Naive thymus-derived CD8-positive, alpha-beta T cell (primary cell): ENCODE data around the gene ITGA5. TPM values are rescaled to one million over a fixed set of nuclear protein-coding genes. Genes with fewer than 3 reads are reported as not detected.
A peak's percentile ranks its signal among the peaks of the same experiment; 100 is the strongest.

Experiments
- ATAC-seq, 2 donors: fragments of 150-1000 bp; cut with Tn5 transposase in 1 of 2; sonication (Bioruptor Pico), chemical (Tn5 transposase) in 1 of 2; 1 replicate in 1 of 2; 2 replicates in 1 of 2; pipeline ENCODE4 v1.10.0; 2021; ENCODE audit warnings: mild to moderate bottlenecking in 2 of 2, moderate library complexity in 2 of 2
- POLR2A ChIA-PET: fragments of 350-600 bp; sonication (Branson Sonifier 250); formaldehyde crosslinking; loops from one replicate; lab custom pipeline; 2021; ENCODE audit warnings: antibody characterized with exemption; lab: Charles Lee
- DNase-seq, 10 donors: peaks; one replicate each; pipeline versions ENCODE4 v3.0.0 to v3.0.0-alpha.2; 2020 to 2022
- H3K27ac Mint-ChIP-seq, 10 donors: one replicate each; pipeline ENCODE4 v1.8.0; 2020 to 2022; ENCODE audit warnings: mild to moderate bottlenecking in 10 of 10, mixed read lengths in 10 of 10, moderate library complexity in 4 of 10, inconsistent platforms in 1 of 10
- H3K27me3 Mint-ChIP-seq, 5 donors: one replicate each; pipeline ENCODE4 v1.8.0; 2021 to 2022; ENCODE audit warnings: mixed read lengths in 5 of 5
- H3K36me3 Mint-ChIP-seq, 3 donors: one replicate each; pipeline ENCODE4 v1.8.0; 2020 to 2022; ENCODE audit warnings: mixed read lengths in 3 of 3, mild to moderate bottlenecking in 2 of 3, inconsistent platforms in 1 of 3
- H3K4me1 Mint-ChIP-seq, 4 donors: one replicate each; pipeline ENCODE4 v1.8.0; 2021 to 2022; ENCODE audit warnings: mixed read lengths in 4 of 4
- H3K4me3 Mint-ChIP-seq, 10 donors: one replicate each; pipeline ENCODE4 v1.8.0; 2020 to 2022; ENCODE audit warnings: mild to moderate bottlenecking in 10 of 10, mixed read lengths in 10 of 10, moderate library complexity in 6 of 10, inconsistent platforms in 1 of 10
- H3K9me3 Mint-ChIP-seq, 9 donors: one replicate each; pipeline ENCODE4 v1.8.0; 2020 to 2022; ENCODE audit warnings: mixed read lengths in 9 of 9, mild to moderate bottlenecking in 3 of 9, inconsistent platforms in 1 of 9, moderate library complexity in 1 of 9
- polyA plus RNA-seq, 3 donors: library from polyadenylated mRNA; unstranded; fragments of 300-500 nt; fragmentation: Illumina TruSeq; gene quantifications; one replicate each; pipeline ENCODE4 v1.2.3, GENCODE V29; 2021
- total RNA-seq, 8 experiments: library from RNA in 2 of 8; stranded (reverse) in 2 of 8; gene quantifications; one replicate each; pipeline ENCODE4 v1.2.3 and lab custom pipeline; 2021 to 2026

The ITGA5 gene
- total and polyA plus RNA-seq, 5 experiments from 2014 or later, result 13.4 to 127 (median 44.5) TPM

- Mint-ChIP-seq H3K4me3 (peak overlapping the region; percentile 77 to 98 (median 94)), H3K4me1 (peaks cover 42 to 86% (median 73%) of the 10 kb centered on the region in 4 donors), H3K36me3 (no peaks in the 10 kb centered on the region), H3K27me3 (no peaks in the 10 kb centered on the region), H3K27ac (peak overlapping the region; percentile 93 to 100 (median 98)), H3K9me3 (peaks cover 0 to under 1% (median 0%) of the 10 kb centered on the region in 9 donors)
- ATAC-seq (peak; percentile 4 to 10), DNase-seq (peak in 3 of 10 donors; percentile 27 to 48 (median 42))
- POLR2A ChIA-PET, result interaction anchor here (0.6 to 11.6 kb wide), 7 partner anchors 9 to 1214 kb away, joined by 3 to 142 read pairs (median 5); no protein-coding TSS in a partner anchor
These were observed 1.2 kb downstream of the ITGA5 start for GRCh38 chr12:54417712-54418440.

GRCh38 chr12:54416687-54417603 is 2.1 kb downstream of the ITGA5 start:
- ATAC-seq (no peak), DNase-seq (peak in 1 of 10 donors; percentile 38)
- Mint-ChIP-seq H3K27me3 (no peaks in the 10 kb centered on the region), H3K9me3 (no peaks in the 10 kb centered on the region), H3K36me3 (no peaks in the 10 kb centered on the region), H3K4me1 (peaks cover 44 to 94% (median 80%) of the 10 kb centered on the region in 4 donors), H3K27ac (peak overlapping the region; percentile 93 to 100 (median 98)), H3K4me3 (peak overlapping the region; percentile 77 to 98 (median 94))
- POLR2A ChIA-PET, result interaction anchor here (0.6 to 11.6 kb wide), 7 partner anchors 9 to 1213 kb away, joined by 3 to 142 read pairs (median 7); no protein-coding TSS in a partner anchor

- Mint-ChIP-seq H3K4me3 (peak overlapping the region; percentile 61 to 98 (median 94)), H3K36me3 (peaks cover 0 to 10% (median 3%) of the 10 kb centered on the region in 3 donors), H3K9me3 (no peaks in the 10 kb centered on the region), H3K27me3 (no peaks in the 10 kb centered on the region), H3K4me1 (peaks cover 36 to 88% (median 82%) of the 10 kb centered on the region in 4 donors), H3K27ac (peak overlapping the region; percentile 93 to 100 (median 98))
- DNase-seq (peak in 2 of 10 donors; percentile 27 to 37), ATAC-seq (peak in 1 of 2 donors; percentile 19)
- POLR2A ChIA-PET, result interaction anchor here (0.8 to 11.6 kb wide), 4 partner anchors 11 to 135 kb away, joined by 4 to 142 read pairs (median 56); partner anchors contain the start of genes CBX5 and HNRNPA1
These were observed 3.7 kb downstream of the ITGA5 start for GRCh38 chr12:54415221-54415929.

- peak overlapping the region; percentile 95 to 100 (median 98) for H3K27ac Mint-ChIP-seq
These were observed 5.5 kb downstream of the ITGA5 start for GRCh38 chr12:54413284-54414190.

GRCh38 chr12:54412786-54413185 is 6.3 kb downstream of the ITGA5 start:
- H3K4me1 Mint-ChIP-seq, result peaks cover 32 to 88% (median 79%) of the 10 kb centered on the region in 4 donors
- peaks cover 0 to 35% (median 10%) of the 10 kb centered on the region in 3 donors for H3K36me3 Mint-ChIP-seq
- H3K27ac Mint-ChIP-seq, result peak overlapping the region; percentile 95 to 100 (median 98)
- no peaks in the 10 kb centered on the region for H3K9me3 Mint-ChIP-seq
- H3K4me3 Mint-ChIP-seq, result peak overlapping the region; percentile 74 to 91 (median 78)
- POLR2A ChIA-PET, result interaction anchor here (0.5 to 11.6 kb wide), 13 partner anchors 9 to 133 kb away, joined by 3 to 142 read pairs (median 6); partner anchors contain the start of genes CBX5, HNRNPA1 and NCKAP1L
- H3K27me3 Mint-ChIP-seq, result no peaks in the 10 kb centered on the region
- ATAC-seq, result peak; percentile 24 to 31
- DNase-seq, result no peak

More at GRCh38 chr12:54413284-54414190, 5.5 kb downstream of the ITGA5 start:
- H3K9me3 Mint-ChIP-seq, result no peaks in the 10 kb centered on the region
- peaks cover 0 to 28% (median 7%) of the 10 kb centered on the region in 3 donors for H3K36me3 Mint-ChIP-seq
- peak overlapping the region; percentile 74 to 91 (median 78) for H3K4me3 Mint-ChIP-seq
- no peaks in the 10 kb centered on the region for H3K27me3 Mint-ChIP-seq
- POLR2A ChIA-PET, result interaction anchor here (0.5 to 11.6 kb wide), 12 partner anchors 10 to 133 kb away, joined by 3 to 142 read pairs (median 6); partner anchors contain the start of genes CBX5, HNRNPA1 and NCKAP1L
- DNase-seq (peak; percentile 67 to 93 (median 84)), ATAC-seq (peak; percentile 76 to 88)
- peaks cover 34 to 87% (median 78%) of the 10 kb centered on the region in 4 donors for H3K4me1 Mint-ChIP-seq

GRCh38 chr12:54412348-54412747 is 6.7 kb downstream of the ITGA5 start:
- H3K4me1 Mint-ChIP-seq, result peaks cover 33 to 88% (median 80%) of the 10 kb centered on the region in 4 donors
- DNase-seq (peak in 1 of 10 donors; percentile 31), ATAC-seq (no peak)
- H3K9me3 Mint-ChIP-seq, result no peaks in the 10 kb centered on the region
- H3K27ac Mint-ChIP-seq, result peak overlapping the region; percentile 95 to 100 (median 98)
- peaks cover 0 to 40% (median 10%) of the 10 kb centered on the region in 3 donors for H3K36me3 Mint-ChIP-seq
- H3K27me3 Mint-ChIP-seq, result no peaks in the 10 kb centered on the region
- H3K4me3 Mint-ChIP-seq, result peak overlapping the region; percentile 74 to 91 (median 78)
- POLR2A ChIA-PET, result interaction anchor here (1.3 to 11.6 kb wide), 8 partner anchors 9 to 132 kb away, joined by 3 to 142 read pairs (median 10); partner anchors contain the start of genes CBX5 and HNRNPA1

GRCh38 chr12:54411391-54412241 is 7.5 kb downstream of the ITGA5 start:
- H3K4me1 Mint-ChIP-seq, result peaks cover 32 to 88% (median 80%) of the 10 kb centered on the region in 4 donors
- ATAC-seq (peak; percentile 21 to 26), DNase-seq (peak; percentile 35 to 73 (median 46))
- peaks cover 0 to 47% (median 15%) of the 10 kb centered on the region in 3 donors for H3K36me3 Mint-ChIP-seq
- peak overlapping the region; percentile 52 to 91 (median 78) for H3K4me3 Mint-ChIP-seq
- no peaks in the 10 kb centered on the region for H3K9me3 Mint-ChIP-seq
- H3K27ac Mint-ChIP-seq, result peak overlapping the region; percentile 95 to 100 (median 98)
- POLR2A ChIA-PET, result interaction anchor here (1.3 to 11.6 kb wide), 8 partner anchors 8 to 132 kb away, joined by 3 to 142 read pairs (median 12); partner anchors contain the start of genes CBX5, HNRNPA1 and ITGA5
- H3K27me3 Mint-ChIP-seq, result no peaks in the 10 kb centered on the region

GRCh38 chr12:54409267-54409666 is 9.8 kb downstream of the ITGA5 start:
- Mint-ChIP-seq H3K36me3 (peaks cover 0 to 68% (median 20%) of the 10 kb centered on the region in 3 donors), H3K27me3 (no peaks in the 10 kb centered on the region), H3K4me1 (peaks cover 30 to 85% (median 79%) of the 10 kb centered on the region in 4 donors), H3K4me3 (no peak overlapping the region), H3K9me3 (no peaks in the 10 kb centered on the region), H3K27ac (peak overlapping the region; percentile 43 to 100 (median 92))
- POLR2A ChIA-PET, result interaction anchor here (0.7 to 1.6 kb wide), 6 partner anchors 8 to 19 kb away, joined by 3 to 5 read pairs (median 4); partner anchors contain the start of gene ITGA5
- no peak for DNase-seq
- no peak for ATAC-seq

GRCh38 chr12:54407183-54407905 is 11.7 kb downstream of the ITGA5 start:
- H3K36me3 Mint-ChIP-seq, result peaks cover 0 to 88% (median 21%) of the 10 kb centered on the region in 3 donors

More at GRCh38 chr12:54407183-54407905, 11.7 kb downstream of the ITGA5 start:
- ATAC-seq (no peak), DNase-seq (no peak)
- Mint-ChIP-seq H3K4me3 (peak overlapping the region in 1 of 10 donors; percentile 30), H3K9me3 (no peaks in the 10 kb centered on the region), H3K27me3 (no peaks in the 10 kb centered on the region), H3K27ac (peak overlapping the region; percentile 56 to 97 (median 84)), H3K4me1 (peaks cover 19 to 66% (median 61%) of the 10 kb centered on the region in 4 donors)
- POLR2A ChIA-PET, result interaction anchor here (1.0 to 1.5 kb wide), 2 partner anchors 8 to 9 kb away, joined by 4 to 5 read pairs; no protein-coding TSS in a partner anchor
